Progenitor cell of endocrine pancreas (in vitro differentiated cells): ENCODE data around the gene DRAM1. TPM values are rescaled to one million over a fixed set of nuclear protein-coding genes. Genes with fewer than 3 reads are reported as not detected.

Experiments used
- DNase-seq: peaks from one replicate; pipeline ENCODE4 v3.0.0; 2021; ENCODE audit warnings: low spot score; ENCODE audit not compliant: unreplicated experiment
- H3K27ac Mint-ChIP-seq: 2 replicates; pipeline ENCODE4 v1.8.0; 2021; ENCODE audit warnings: mild to moderate bottlenecking, moderate library complexity, mixed read lengths
- H3K27me3 Mint-ChIP-seq: 2 replicates; pipeline ENCODE4 v1.8.0; 2021; ENCODE audit warnings: mixed read lengths
- H3K36me3 Mint-ChIP-seq: 2 replicates; pipeline ENCODE4 v1.8.0; 2022; ENCODE audit warnings: mixed read lengths; ENCODE audit not compliant: insufficient read depth
- H3K4me1 Mint-ChIP-seq: 2 replicates; pipeline ENCODE4 v1.8.0; 2021; ENCODE audit warnings: low read depth, mixed read lengths
- H3K4me3 Mint-ChIP-seq: 2 replicates; pipeline ENCODE4 v1.8.0; 2021; ENCODE audit warnings: low read depth, mild to moderate bottlenecking, moderate library complexity, mixed read lengths
- H3K9me3 Mint-ChIP-seq: 2 replicates; pipeline ENCODE4 v1.8.0; 2021; ENCODE audit warnings: low read depth, mixed read lengths
- CTCF ChIP-seq: fragments of 200-600 bp; sonication (generic); IDR thresholded peaks from one replicate; pipeline ENCODE4 v1.5.0; 2021; ENCODE audit warnings: antibody characterized with exemption, mild to moderate bottlenecking; ENCODE audit not compliant: unreplicated experiment
- total RNA-seq: library from RNA; stranded (reverse); gene quantifications from 2 replicates; pipeline ENCODE4 v1.2.1, GENCODE V29; 2021

DRAM1 gene
- total RNA-seq, 1 donor from 2014 or later, result 3.8 TPM

GRCh38 chr12:101928556-101928955, 51.2 kb downstream of the DRAM1 start:
- DNase-seq, result no peak
- H3K27ac Mint-ChIP-seq, result no peak overlapping the region
- no peak for TF ChIP-seq CTCF
- peaks cover 7% of the 10 kb centered on the region for H3K27me3 Mint-ChIP-seq
- no peaks in the 10 kb centered on the region for H3K9me3 Mint-ChIP-seq
- no peaks in the 10 kb centered on the region for H3K4me1 Mint-ChIP-seq
- H3K4me3 Mint-ChIP-seq, result no peak overlapping the region
- no peaks in the 10 kb centered on the region for H3K36me3 Mint-ChIP-seq

- Mint-ChIP-seq H3K4me1 (no peaks in the 10 kb centered on the region), H3K9me3 (no peaks in the 10 kb centered on the region), H3K27me3 (peaks cover 11% of the 10 kb centered on the region), H3K36me3 (no peaks in the 10 kb centered on the region), H3K27ac (no peak overlapping the region), H3K4me3 (no peak overlapping the region)
- no peak for TF ChIP-seq CTCF
- no peak for DNase-seq
These were observed 52.1 kb downstream of the DRAM1 start for GRCh38 chr12:101929365-101930041.

GRCh38 chr12:101931498-101932326, 54.3 kb downstream of the DRAM1 start:
- DNase-seq, result no peak
- Mint-ChIP-seq H3K4me1 (no peaks in the 10 kb centered on the region), H3K9me3 (no peaks in the 10 kb centered on the region), H3K27me3 (peaks cover 23% of the 10 kb centered on the region), H3K27ac (no peak overlapping the region), H3K4me3 (no peak overlapping the region), H3K36me3 (no peaks in the 10 kb centered on the region)
- TF ChIP-seq CTCF, result no peak

GRCh38 chr12:101933866-101934514, 56.6 kb downstream of the DRAM1 start:
- H3K4me1 Mint-ChIP-seq, result no peaks in the 10 kb centered on the region
- no peak for TF ChIP-seq CTCF
- no peak overlapping the region for H3K4me3 Mint-ChIP-seq
- H3K27me3 Mint-ChIP-seq, result peaks cover 30% of the 10 kb centered on the region
- H3K9me3 Mint-ChIP-seq, result no peaks in the 10 kb centered on the region
- no peak overlapping the region for H3K27ac Mint-ChIP-seq
- no peak for DNase-seq
- H3K36me3 Mint-ChIP-seq, result no peaks in the 10 kb centered on the region

GRCh38 chr12:101935890-101936746, 58.7 kb downstream of the DRAM1 start:
- no peaks in the 10 kb centered on the region for H3K36me3 Mint-ChIP-seq
- H3K4me1 Mint-ChIP-seq, result peaks cover 4% of the 10 kb centered on the region
- no peak overlapping the region for H3K4me3 Mint-ChIP-seq
- no peak for TF ChIP-seq CTCF
- H3K9me3 Mint-ChIP-seq, result no peaks in the 10 kb centered on the region
- no peak overlapping the region for H3K27ac Mint-ChIP-seq
- DNase-seq, result no peak
- H3K27me3 Mint-ChIP-seq, result peaks cover 41% of the 10 kb centered on the region
